Panc1 (cell line): ENCODE data around the gene ZDHHC14. TPM values are rescaled to one million over a fixed set of nuclear protein-coding genes. Genes with fewer than 3 reads are reported as not detected.

Experiments used
- ATAC-seq: fragments of 200-7000 bp; cut with Tn5 transposase; 2 replicates; pipeline ENCODE4 v1.9.1; 2020; ENCODE audit warnings: mild to moderate bottlenecking, moderate library complexity
- BruUV-seq: library from RNA; stranded (reverse); fragments of 400-500 nt; replicated peaks from 2 replicates; lab custom pipeline; 2021; lab: Mats Ljungman, UMichigan
- CTCF ChIA-PET: fragments of 300-600 bp; sonication (Branson Sonifier 250); formaldehyde crosslinking; loops from one replicate; lab custom pipeline; 2022; ENCODE audit warnings: antibody characterized with exemption; lab: Charles Lee
- POLR2A ChIA-PET: fragments of 300-600 bp; sonication (Branson Sonifier 250); formaldehyde crosslinking; loops from one replicate; lab custom pipeline; 2022; ENCODE audit warnings: antibody characterized with exemption; lab: Charles Lee
- DNase-seq: peaks from one replicate; pipeline ENCODE4 v3.0.0-alpha.2; 2010; ENCODE audit warnings: low read depth, low spot score
- H3K27ac ChIP-seq: 2 replicates; pipeline ENCODE4 v1.5.1; 2011; ENCODE audit warnings: mild to moderate bottlenecking, low read length, inconsistent platforms
- H3K27me3 ChIP-seq: fragments of 200-500 bp; sonication (Bioruptor generic); 2 replicates; pipeline ENCODE4 v1.6.0; 2014; ENCODE audit warnings: low read length, inconsistent platforms; ENCODE audit not compliant: control insufficient read depth, insufficient read depth
- H3K36me3 ChIP-seq: fragments of 200-500 bp; sonication (Bioruptor generic); 2 replicates; pipeline ENCODE4 v1.5.1; 2014; ENCODE audit warnings: inconsistent platforms, mild to moderate bottlenecking, low read length, moderate library complexity; ENCODE audit not compliant: control insufficient read depth, insufficient read depth
- H3K4me1 ChIP-seq: 2 replicates; pipeline ENCODE4 v1.5.1; 2011; ENCODE audit warnings: inconsistent platforms, mild to moderate bottlenecking, low read length, moderate library complexity; ENCODE audit not compliant: control insufficient read depth, insufficient read depth
- H3K4me3 ChIP-seq, 2 experiments: 2 replicates each; pipeline ENCODE4 v1.5.1; 2011 to 2012; ENCODE audit warnings: low read depth in 2 of 2, low read length in 2 of 2, mild to moderate bottlenecking in 2 of 2, inconsistent platforms in 1 of 2, moderate library complexity in 1 of 2
- H3K9me3 ChIP-seq: fragments of 200-500 bp; sonication (Bioruptor generic); 2 replicates; pipeline ENCODE4 v1.5.1; 2014; ENCODE audit warnings: low read depth, mild to moderate bottlenecking, inconsistent platforms, low read length, moderate library complexity; ENCODE audit not compliant: control insufficient read depth, insufficient read depth
- POLR2AphosphoS5 ChIP-seq: IDR thresholded peaks from 2 replicates; pipeline ENCODE4 v1.6.1; 2012; ENCODE audit warnings: mild to moderate bottlenecking, low read depth, low read length, moderate library complexity
- SIN3A ChIP-seq: IDR thresholded peaks from 2 replicates; pipeline ENCODE4 v1.6.1; 2012; ENCODE audit warnings: low read depth, mild to moderate bottlenecking, low read length, moderate library complexity, borderline replicate concordance; ENCODE audit not compliant: insufficient read depth
- TCF7L2 ChIP-seq: IDR thresholded peaks from 2 replicates; pipeline ENCODE4 v1.6.1; 2011; ENCODE audit warnings: mild to moderate bottlenecking, low read depth, low read length, inconsistent platforms
- in situ Hi-C: cut with HindIII; loops from 2 replicates; pipeline ENCODE4 v1.10.0; 2016; ENCODE audit warnings: low sequenced_read_pairs, low pct_unique_long_range_greater_than_20kb
- intact Hi-C: fragments of 100-400 bp; cut with micrococcal nuclease; formaldehyde crosslinking; loops from one replicate; pipeline ENCODE4 v1.10.0; 2022; ENCODE audit not compliant: unreplicated experiment
- total RNA-seq: library from RNA; stranded (reverse); gene quantifications from one replicate; pipeline ENCODE4 v1.2.1, GENCODE V29; 2021; ENCODE audit not compliant: unreplicated experiment
- TF ChIP-seq, protein P1 (sequence below), 2 experiments: IDR thresholded peaks; 2 replicates each; pipeline ENCODE4 v1.6.1; 2011 to 2012; ENCODE audit warnings: low read depth in 2 of 2, control low read depth in 1 of 2, low read length in 1 of 2, mild to moderate bottlenecking in 1 of 2, moderate library complexity in 1 of 2; ENCODE audit not compliant: insufficient read depth in 1 of 2
- TF ChIP-seq, protein P2 (sequence below): fragments of 450-650 bp; IDR thresholded peaks from 2 replicates; pipeline ENCODE4 v1.5.1; 2017; ENCODE audit warnings: mild to moderate bottlenecking

Gene ZDHHC14
- total RNA-seq, 1 experiment from 2014 or later: 19.9 TPM

DNA sequence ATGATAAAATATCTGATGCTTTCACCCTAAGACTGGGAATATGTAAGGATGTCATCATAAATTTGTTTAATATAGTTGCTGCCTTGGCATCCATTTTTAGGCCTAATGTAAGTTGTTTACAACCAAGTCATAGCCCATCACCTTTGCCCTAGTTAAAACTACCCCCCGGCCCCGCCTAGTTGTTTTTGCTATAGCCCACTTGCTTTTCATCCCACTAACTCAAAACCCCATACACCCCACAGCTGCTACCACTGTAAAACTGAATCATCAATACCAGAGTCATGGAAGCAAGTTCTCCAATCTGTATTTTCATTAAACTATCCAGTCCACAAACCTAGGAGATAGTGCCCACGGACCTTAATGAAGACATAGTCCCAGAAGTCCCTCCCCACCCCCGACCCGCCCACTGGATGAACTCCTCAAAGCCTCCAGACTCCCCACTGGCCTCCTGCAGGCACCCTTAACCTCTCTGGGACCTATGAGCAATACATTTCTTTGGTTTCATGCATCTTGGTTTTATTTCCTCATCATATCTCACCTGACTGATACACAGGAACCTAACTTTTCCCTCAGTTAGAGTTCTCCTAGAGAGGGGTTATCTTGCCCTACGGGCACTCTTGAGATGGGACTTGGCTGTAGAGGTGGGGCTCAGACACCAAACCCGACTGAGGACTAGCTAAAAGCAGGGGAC lies 12.5 kb upstream of the ZDHHC14 start:
- in situ Hi-C loops: no loop called here
- TF ChIP-seq, protein P1, sequence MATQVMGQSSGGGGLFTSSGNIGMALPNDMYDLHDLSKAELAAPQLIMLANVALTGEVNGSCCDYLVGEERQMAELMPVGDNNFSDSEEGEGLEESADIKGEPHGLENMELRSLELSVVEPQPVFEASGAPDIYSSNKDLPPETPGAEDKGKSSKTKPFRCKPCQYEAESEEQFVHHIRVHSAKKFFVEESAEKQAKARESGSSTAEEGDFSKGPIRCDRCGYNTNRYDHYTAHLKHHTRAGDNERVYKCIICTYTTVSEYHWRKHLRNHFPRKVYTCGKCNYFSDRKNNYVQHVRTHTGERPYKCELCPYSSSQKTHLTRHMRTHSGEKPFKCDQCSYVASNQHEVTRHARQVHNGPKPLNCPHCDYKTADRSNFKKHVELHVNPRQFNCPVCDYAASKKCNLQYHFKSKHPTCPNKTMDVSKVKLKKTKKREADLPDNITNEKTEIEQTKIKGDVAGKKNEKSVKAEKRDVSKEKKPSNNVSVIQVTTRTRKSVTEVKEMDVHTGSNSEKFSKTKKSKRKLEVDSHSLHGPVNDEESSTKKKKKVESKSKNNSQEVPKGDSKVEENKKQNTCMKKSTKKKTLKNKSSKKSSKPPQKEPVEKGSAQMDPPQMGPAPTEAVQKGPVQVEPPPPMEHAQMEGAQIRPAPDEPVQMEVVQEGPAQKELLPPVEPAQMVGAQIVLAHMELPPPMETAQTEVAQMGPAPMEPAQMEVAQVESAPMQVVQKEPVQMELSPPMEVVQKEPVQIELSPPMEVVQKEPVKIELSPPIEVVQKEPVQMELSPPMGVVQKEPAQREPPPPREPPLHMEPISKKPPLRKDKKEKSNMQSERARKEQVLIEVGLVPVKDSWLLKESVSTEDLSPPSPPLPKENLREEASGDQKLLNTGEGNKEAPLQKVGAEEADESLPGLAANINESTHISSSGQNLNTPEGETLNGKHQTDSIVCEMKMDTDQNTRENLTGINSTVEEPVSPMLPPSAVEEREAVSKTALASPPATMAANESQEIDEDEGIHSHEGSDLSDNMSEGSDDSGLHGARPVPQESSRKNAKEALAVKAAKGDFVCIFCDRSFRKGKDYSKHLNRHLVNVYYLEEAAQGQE (IDR thresholded peaks at IDR 0.05; ENCODE audit: insufficient read depth in 1 of 2, low read depth in 2 of 2, low read length in 1 of 2): no peak
- TF ChIP-seq SIN3A (no peak), POLR2AphosphoS5 (no peak), TCF7L2 (no peak)
- TF ChIP-seq, protein P2, sequence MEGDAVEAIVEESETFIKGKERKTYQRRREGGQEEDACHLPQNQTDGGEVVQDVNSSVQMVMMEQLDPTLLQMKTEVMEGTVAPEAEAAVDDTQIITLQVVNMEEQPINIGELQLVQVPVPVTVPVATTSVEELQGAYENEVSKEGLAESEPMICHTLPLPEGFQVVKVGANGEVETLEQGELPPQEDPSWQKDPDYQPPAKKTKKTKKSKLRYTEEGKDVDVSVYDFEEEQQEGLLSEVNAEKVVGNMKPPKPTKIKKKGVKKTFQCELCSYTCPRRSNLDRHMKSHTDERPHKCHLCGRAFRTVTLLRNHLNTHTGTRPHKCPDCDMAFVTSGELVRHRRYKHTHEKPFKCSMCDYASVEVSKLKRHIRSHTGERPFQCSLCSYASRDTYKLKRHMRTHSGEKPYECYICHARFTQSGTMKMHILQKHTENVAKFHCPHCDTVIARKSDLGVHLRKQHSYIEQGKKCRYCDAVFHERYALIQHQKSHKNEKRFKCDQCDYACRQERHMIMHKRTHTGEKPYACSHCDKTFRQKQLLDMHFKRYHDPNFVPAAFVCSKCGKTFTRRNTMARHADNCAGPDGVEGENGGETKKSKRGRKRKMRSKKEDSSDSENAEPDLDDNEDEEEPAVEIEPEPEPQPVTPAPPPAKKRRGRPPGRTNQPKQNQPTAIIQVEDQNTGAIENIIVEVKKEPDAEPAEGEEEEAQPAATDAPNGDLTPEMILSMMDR: no peak
- Histone ChIP-seq H3K9me3 (no peaks in the 10 kb centered on the region), H3K27ac (no peak overlapping the region), H3K4me1 (no peaks in the 10 kb centered on the region), H3K27me3 (no peaks in the 10 kb centered on the region), H3K4me3 (no peak overlapping the region), H3K36me3 (no peaks in the 10 kb centered on the region)
- no TSS peak for BruUV-seq
- intact Hi-C loops: no loop called here
- DNase-seq: no peak
- ATAC-seq: no peak
- POLR2A ChIA-PET: no interaction called here
- CTCF ChIA-PET: no interaction called here

GRCh38 chr6:157370755-157371154 lies 10.2 kb upstream of the ZDHHC14 start:
- H3K27me3 ChIP-seq: no peaks in the 10 kb centered on the region
- intact Hi-C loops (loop anchor here (10.0 kb wide), 1 partner anchor 46 kb away; the partner anchor contains the start of gene TMEM242), in situ Hi-C loops (no loop called here)
- TF ChIP-seq TCF7L2: no peak
- no peak for ATAC-seq
- ChIA-PET POLR2A (no interaction called here), CTCF (interaction anchor here (0.6 to 0.7 kb wide), 2 partner anchors 9 to 57 kb away, joined by 3 to 4 read pairs; no protein-coding TSS in a partner anchor)
- DNase-seq: no peak
- no peaks in the 10 kb centered on the region for H3K9me3 ChIP-seq
- H3K27ac ChIP-seq: no peak overlapping the region
- BruUV-seq: no TSS peak
- H3K4me1 ChIP-seq: no peaks in the 10 kb centered on the region
- H3K4me3 ChIP-seq: no peak overlapping the region
- H3K36me3 ChIP-seq: no peaks in the 10 kb centered on the region
